Epithelial cell of proximal tubule (primary cell): ENCODE data around the gene AGER. TPM values are rescaled to one million over a fixed set of nuclear protein-coding genes. Genes with fewer than 3 reads are reported as not detected.

ENCODE experiments used
- DNase-seq: peaks from one replicate; pipeline ENCODE4 v3.0.0-alpha.2; 2011; ENCODE audit warnings: low read depth
- H3K4me3 ChIP-seq: 2 replicates; pipeline ENCODE4 v1.5.1; 2011; ENCODE audit warnings: low read depth, mild to moderate bottlenecking, low read length
- total RNA-seq: library from RNA; depleted of rRNA; stranded (reverse); fragments of >200 nt; gene quantifications from 2 replicates; pipeline ENCODE4 v1.2.3, GENCODE V29; 2015
- TF ChIP-seq, protein P1 (sequence below): conservative IDR thresholded peaks from 2 replicates; pipeline ENCODE4 v1.5.1; 2012; ENCODE audit warnings: low read depth, mild to moderate bottlenecking, low read length

Gene AGER
- total RNA-seq, 1 donor from 2014 or later = 1.4 TPM

DNA sequence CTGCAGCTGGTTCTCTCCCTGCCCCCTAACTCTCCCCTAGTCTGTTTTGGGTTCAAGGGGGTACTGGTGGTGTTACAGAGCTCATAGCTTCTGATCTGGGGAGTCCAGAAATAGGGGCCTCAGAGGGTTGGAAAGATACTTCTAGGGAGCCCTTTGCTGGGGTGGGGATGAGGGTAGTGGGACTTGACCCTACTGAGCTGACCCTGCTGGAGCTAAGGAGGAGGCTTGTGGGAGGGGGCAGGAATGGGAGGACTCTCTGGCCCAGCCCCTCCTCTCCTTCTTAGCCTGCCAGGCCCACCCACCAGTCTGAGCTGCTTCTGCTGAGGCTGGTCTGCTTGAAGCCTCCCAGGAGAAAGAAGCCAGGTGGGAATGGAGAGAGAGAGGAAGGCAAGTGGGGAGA, 19.8 kb downstream of the AGER start, which contains the start of gene EGFL8:
TSS of gene EGFL8 (plus strand) at position 301 of the 400 bp plus-strand sequence. CDS start 1,571 bp downstream, outside the sequence.
- TF ChIP-seq, protein P1, sequence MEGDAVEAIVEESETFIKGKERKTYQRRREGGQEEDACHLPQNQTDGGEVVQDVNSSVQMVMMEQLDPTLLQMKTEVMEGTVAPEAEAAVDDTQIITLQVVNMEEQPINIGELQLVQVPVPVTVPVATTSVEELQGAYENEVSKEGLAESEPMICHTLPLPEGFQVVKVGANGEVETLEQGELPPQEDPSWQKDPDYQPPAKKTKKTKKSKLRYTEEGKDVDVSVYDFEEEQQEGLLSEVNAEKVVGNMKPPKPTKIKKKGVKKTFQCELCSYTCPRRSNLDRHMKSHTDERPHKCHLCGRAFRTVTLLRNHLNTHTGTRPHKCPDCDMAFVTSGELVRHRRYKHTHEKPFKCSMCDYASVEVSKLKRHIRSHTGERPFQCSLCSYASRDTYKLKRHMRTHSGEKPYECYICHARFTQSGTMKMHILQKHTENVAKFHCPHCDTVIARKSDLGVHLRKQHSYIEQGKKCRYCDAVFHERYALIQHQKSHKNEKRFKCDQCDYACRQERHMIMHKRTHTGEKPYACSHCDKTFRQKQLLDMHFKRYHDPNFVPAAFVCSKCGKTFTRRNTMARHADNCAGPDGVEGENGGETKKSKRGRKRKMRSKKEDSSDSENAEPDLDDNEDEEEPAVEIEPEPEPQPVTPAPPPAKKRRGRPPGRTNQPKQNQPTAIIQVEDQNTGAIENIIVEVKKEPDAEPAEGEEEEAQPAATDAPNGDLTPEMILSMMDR = no peak
- no peak for DNase-seq
- H3K4me3 ChIP-seq = no peak within 1 kb of the TSS

DNA sequence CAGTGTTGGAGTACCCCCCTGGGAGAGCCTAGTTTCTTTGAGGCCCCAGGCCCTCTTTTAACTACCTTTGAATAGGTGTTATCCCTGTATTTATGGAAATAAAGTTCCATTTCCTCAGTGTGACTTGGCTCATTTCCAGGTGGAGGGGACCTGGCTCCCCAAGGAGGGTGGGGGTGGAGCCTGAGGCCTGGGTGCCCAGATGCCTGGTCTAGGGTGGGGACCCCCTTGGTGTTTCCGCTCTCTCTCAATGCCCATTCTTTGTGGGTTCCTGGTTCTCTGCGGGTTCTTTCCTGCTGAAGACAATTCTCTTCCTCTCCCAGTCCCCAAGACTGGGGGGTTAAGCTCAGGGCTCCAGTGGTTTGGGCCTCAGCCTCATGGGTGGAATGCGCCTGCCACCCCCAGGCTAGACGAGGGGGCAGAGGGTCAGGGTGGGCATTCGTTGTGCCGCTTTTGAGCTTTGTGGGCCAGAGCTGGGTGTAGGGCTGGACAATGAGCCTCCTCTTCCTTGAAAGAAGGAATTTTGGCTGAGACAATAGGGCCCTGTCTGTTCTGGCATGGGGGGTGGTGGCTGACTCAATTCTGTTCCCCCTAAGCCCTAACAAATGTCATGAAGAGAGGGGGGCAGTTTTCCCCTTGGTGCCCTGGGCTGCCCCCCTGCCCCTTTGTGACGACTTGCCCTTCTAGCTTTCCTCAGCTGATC, 20.3 kb downstream of the AGER start:
- H3K4me3 ChIP-seq = no peak overlapping the region
- TF ChIP-seq, protein P1 = no peak
- no peak for DNase-seq

DNA sequence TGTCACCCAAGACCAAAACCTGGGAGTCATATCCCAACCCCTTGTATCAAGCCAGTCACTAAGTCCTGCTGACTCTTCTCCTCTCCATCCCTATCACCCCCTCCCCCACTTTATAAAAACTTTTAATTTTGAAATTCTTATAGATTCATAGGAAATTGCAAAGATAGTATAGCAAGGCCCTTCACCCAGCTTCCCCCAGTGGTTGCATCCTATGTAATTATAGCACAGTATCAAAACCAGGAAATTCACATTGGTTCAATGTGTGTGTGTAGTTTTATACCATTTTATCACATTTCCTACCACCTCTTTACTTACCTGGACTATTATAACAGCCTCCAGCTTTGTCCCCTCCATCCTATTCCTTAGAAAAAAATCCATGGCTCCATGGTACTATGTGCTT, 26.0 kb downstream of the AGER start:
- no peak overlapping the region for H3K4me3 ChIP-seq
- TF ChIP-seq, protein P1 = no peak
- no peak for DNase-seq

DNA sequence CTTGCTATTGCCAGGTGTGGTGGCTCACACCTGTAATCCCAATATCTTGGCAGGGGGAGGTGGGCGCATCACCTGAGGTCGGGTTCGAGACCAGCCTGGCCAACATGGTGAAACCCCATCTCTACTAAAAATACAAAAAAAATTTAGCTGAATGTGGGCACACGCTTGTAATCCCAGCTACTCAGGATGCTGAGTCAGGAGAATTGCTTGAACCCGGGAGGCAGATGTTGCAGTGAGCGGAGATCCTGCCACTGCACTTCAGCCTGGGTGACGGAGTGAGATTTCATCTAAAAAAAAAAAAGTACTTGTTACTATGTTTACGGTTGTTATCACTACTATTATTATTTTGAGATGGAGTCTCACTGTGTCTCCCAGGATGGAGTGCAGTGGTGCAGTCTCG, 27.2 kb downstream of the AGER start:
- DNase-seq = no peak
- no peak overlapping the region for H3K4me3 ChIP-seq
- TF ChIP-seq, protein P1 = no peak

DNA sequence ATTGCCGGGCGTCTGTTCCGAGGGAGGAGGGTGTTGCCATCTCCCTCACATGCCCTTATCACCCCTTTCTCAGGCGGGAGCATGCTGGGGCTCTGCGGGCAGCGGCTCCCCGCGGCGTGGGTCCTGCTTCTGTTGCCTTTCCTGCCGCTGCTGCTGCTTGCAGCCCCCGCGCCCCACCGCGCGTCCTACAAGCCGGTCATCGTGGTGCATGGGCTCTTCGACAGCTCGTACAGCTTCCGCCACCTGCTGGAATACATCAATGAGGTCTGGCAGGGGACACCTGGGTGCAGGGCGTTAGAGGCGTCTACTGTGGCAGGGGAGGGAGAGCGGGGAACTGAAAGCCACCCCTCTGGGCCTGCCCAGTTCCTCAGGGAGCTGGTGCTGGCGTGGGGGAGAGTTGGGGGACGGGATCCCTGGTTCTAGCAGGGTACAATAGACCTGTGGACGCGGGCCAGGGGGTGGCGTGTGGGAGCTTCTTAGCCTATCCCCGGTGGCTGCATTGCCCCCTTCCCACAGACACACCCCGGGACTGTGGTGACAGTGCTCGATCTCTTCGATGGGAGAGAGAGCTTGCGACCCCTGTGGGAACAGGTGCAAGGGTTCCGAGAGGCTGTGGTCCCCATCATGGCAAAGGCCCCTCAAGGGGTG, 29.4 kb downstream of the AGER start:
- no peak for DNase-seq
- TF ChIP-seq, protein P1 = peak; percentile 75
- peak overlapping the region; percentile 99 for H3K4me3 ChIP-seq

DNA sequence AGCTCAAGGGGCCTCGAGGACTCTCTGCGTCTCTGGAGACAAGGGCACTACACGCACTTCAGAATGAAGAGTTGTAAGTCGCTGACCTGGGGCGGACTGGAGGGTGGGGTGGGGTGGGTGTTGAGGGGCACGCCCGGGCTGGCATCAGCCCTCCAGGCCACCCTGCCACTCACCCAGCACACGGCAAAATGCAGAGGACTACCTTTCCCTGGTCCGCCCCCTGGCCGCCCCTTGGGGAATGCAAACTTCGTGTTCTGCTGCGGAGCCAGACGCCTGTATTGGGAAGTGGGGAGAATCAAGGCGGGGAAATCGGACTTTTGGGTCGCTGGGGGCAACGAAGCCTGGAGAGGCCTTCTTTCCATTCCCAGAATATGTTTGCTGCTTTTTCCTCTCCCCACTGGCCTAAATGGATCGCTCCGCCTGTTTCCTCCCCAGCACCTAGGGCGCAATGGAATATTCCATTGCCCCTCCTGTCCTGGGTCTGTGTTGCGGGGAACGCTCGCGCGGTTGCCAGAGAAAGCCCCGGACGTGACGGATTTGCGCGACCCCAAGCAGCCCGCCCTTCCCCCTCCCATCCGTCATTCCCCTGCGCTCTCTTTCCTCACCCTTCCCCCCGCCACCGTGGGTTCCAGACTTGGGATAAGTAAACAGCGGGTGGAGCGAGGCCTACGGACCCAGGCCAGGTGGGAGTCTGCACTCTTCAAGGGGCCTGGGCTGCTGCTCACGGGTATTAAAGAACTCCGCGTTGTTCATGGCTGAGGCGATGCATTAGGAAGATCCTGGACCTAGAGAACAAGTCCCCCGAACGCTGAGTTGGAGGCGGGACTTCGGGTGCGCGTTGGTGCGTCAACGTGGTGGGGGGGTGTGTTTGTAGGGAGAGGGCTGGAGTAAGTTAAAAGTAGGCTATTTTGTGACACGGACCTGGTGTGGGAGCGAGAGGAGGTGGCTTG, 30.2 kb downstream of the AGER start, which contains the start of gene PPT2:
TSS of gene PPT2 (plus strand) at position 578 of the 950 bp plus-strand sequence. CDS start 454 bp downstream, outside the sequence.
- TF ChIP-seq, protein P1 = peak; percentile 36
- H3K4me3 ChIP-seq = peak within 1 kb of the TSS; percentile 99
- DNase-seq = no peak
